Measurements from ENCODE around the gene PKD1L1.
"Not testable (repeated sequence)": the region's sequence is repeated elsewhere in the genome, so short reads cannot be mapped to it uniquely, and the experiment has no call there.

The PKD1L1 gene

GRCh38 chr7:47932466-47933037 lies 15.7 kb downstream of the PKD1L1 start:
- no peak for TF ChIP-seq POLR2AphosphoS5 (IDR thresholded peaks at IDR 0.05; ENCODE audit: low read depth, low read length)
- TF ChIP-seq TAF1 (IDR thresholded peaks at IDR 0.05; ENCODE audit: borderline replicate concordance, low read depth, low read length), result no peak
- TF ChIP-seq POLR2A (IDR thresholded peaks at IDR 0.05; ENCODE audit: low read depth, low read length), result no peak
- FAIRE-seq (no peak), DNase-seq (ENCODE audit: insufficient read length) (no peak)

GRCh38 chr7:47932016-47932415 lies 16.2 kb downstream of the PKD1L1 start:
- TF ChIP-seq POLR2AphosphoS5 (IDR thresholded peaks at IDR 0.05; ENCODE audit: low read depth, low read length), result no peak
- no peak for TF ChIP-seq TAF1 (IDR thresholded peaks at IDR 0.05; ENCODE audit: borderline replicate concordance, low read depth, low read length)
- TF ChIP-seq POLR2A (IDR thresholded peaks at IDR 0.05; ENCODE audit: low read depth, low read length), result no peak
- FAIRE-seq, result no peak
- no peak for DNase-seq (ENCODE audit: insufficient read length)

GRCh38 chr7:47931005-47932004 lies 17.0 kb downstream of the PKD1L1 start:
- FAIRE-seq, result no peak
- TF ChIP-seq POLR2A (IDR thresholded peaks at IDR 0.05; ENCODE audit: low read depth, low read length), result no peak
- no peak for TF ChIP-seq POLR2AphosphoS5 (IDR thresholded peaks at IDR 0.05; ENCODE audit: low read depth, low read length)
- no peak for TF ChIP-seq TAF1 (IDR thresholded peaks at IDR 0.05; ENCODE audit: borderline replicate concordance, low read depth, low read length)
- no peak for DNase-seq (ENCODE audit: insufficient read length)

- no peak for DNase-seq (ENCODE audit: insufficient read length)
- no peak for FAIRE-seq
- TF ChIP-seq POLR2AphosphoS5 (IDR thresholded peaks at IDR 0.05; ENCODE audit: low read depth, low read length) (no peak), TAF1 (IDR thresholded peaks at IDR 0.05; ENCODE audit: borderline replicate concordance, low read depth, low read length) (no peak), POLR2A (IDR thresholded peaks at IDR 0.05; ENCODE audit: low read depth, low read length) (no peak)
These were observed 24.0 kb downstream of the PKD1L1 start for GRCh38 chr7:47924266-47924665.

DNA sequence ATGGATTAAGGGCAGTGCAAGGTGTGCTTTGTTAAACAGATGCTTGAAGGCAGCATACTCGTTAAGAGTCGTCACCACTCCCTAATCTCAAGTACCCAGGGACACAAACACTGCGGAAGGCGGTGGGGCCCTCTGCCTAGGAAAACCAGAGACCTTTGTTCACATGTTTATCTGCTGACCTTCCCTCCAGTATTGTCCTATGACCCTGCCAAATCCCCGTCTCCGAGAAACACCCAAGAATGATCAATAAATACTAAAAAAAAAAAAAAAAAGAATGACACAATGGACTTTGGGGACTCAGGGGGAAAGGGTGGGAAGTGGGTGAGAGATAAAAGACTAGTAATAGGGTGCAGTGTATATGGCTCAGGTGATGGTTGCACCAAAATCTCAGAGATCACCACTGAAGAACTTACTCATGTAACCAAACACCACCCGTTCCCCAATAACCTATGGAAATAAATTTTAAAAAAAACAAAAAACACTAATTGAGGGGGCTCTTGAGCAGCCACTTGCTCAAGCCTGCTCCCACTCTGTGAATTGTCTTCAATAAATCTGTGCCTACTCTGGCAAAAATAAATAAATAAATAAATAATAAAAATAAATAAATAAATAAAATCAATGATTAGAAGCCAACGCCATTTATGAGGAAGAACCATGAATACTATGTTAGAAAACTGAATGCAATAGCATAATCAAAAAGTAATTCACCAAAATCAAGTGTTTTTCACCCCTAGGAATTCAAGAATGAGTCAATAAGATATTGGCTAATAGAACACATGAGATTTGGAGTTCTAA lies 25.0 kb downstream of the PKD1L1 start:
- not testable (repeated sequence) for DNase-seq (ENCODE audit: insufficient read length); FAIRE-seq

DNA sequence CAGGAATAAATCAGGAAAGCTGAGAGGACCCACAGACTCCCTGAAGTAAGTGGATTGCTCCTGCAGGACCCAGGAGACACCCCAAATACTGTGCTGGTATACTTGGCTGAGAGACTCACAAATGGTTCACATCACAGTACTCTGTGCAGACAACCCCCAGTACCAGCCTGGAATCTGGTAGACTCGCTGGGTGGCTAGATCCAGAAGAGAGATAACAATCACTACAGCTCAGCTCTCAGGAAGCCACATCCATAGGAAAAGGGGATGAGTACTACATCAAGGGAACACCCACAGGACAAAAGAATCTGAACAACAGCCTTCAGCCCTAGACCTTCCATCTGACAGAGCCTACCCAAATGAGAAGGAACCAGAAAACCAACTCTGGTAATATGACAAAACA lies 31.8 kb downstream of the PKD1L1 start:
- DNase-seq (ENCODE audit: insufficient read length); FAIRE-seq: not testable (repeated sequence)

DNA sequence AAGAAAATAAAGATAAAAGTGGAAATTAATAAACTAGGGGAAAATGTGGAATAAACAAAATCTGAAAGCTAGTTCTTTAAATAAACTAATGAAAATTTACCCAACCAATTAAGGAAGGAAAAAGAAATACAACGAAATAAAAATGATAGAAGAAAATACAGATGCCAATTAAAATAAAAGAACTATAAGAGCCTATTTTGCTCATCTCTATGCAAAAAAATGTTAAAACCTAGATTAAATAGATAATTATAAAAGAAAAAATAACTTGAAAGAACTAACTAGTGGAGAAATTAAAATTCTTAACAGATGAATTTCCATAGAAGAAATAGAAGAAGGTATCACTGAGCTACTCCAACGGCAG lies 32.7 kb downstream of the PKD1L1 start:
- FAIRE-seq, result no peak
- no peak for DNase-seq (ENCODE audit: insufficient read length)
- no peak for TF ChIP-seq TAF1 (IDR thresholded peaks at IDR 0.05; ENCODE audit: borderline replicate concordance, low read depth, low read length)
- no peak for TF ChIP-seq POLR2A (IDR thresholded peaks at IDR 0.05; ENCODE audit: low read depth, low read length)
- no peak for TF ChIP-seq POLR2AphosphoS5 (IDR thresholded peaks at IDR 0.05; ENCODE audit: low read depth, low read length)

DNA sequence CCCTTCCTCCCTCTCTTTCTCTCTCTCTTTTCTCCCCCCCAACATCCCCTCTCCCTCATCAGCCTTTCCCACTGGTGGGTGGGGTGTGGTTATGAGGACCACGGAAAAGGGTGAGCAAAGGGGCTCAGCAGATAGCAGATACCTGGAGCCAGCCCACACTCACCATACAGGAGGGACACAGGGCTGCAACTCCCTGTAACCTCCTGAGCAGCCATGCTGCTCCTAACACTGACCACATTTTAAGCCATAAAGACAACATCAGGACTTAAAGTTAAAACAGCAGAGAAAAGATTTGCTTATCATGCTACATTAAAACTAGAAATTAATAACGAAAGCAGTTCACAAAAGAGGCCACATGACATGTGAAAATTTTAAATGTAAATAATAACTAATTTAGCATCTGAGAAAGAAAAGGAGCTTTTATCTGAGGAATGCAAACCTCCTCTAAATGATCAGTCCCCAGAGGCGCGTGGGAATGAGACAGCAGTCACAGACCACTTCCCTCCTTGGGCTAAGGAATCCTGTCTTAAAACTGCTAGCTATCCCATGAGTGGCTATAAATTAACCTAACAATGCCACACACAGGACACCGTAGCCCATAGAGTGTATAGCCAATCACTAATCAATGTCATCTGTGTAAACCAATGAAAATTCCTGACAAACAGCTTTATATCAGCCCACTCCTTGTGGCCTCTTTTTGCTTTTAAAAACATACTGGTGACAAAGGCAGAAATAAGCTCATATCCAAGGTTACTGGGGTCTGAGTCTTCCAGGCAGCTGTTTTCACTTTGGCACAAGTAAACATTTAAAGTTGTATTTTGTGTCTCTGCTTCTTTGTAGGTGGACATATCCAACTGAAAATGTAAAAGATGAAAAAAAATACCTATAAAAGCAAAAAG lies 33.3 kb downstream of the PKD1L1 start:
- no peak for FAIRE-seq
- TF ChIP-seq TAF1 (IDR thresholded peaks at IDR 0.05; ENCODE audit: borderline replicate concordance, low read depth, low read length), result no peak
- no peak for TF ChIP-seq POLR2AphosphoS5 (IDR thresholded peaks at IDR 0.05; ENCODE audit: low read depth, low read length)
- TF ChIP-seq POLR2A (IDR thresholded peaks at IDR 0.05; ENCODE audit: low read depth, low read length), result no peak
- no peak for DNase-seq (ENCODE audit: insufficient read length)

- DNase-seq (ENCODE audit: insufficient read length) (no peak), FAIRE-seq (no peak)
- TF ChIP-seq TAF1 (IDR thresholded peaks at IDR 0.05; ENCODE audit: borderline replicate concordance, low read depth, low read length) (no peak), POLR2AphosphoS5 (IDR thresholded peaks at IDR 0.05; ENCODE audit: low read depth, low read length) (no peak), POLR2A (IDR thresholded peaks at IDR 0.05; ENCODE audit: low read depth, low read length) (no peak)
These were observed 35.9 kb downstream of the PKD1L1 start for GRCh38 chr7:47912332-47912731.

DNA sequence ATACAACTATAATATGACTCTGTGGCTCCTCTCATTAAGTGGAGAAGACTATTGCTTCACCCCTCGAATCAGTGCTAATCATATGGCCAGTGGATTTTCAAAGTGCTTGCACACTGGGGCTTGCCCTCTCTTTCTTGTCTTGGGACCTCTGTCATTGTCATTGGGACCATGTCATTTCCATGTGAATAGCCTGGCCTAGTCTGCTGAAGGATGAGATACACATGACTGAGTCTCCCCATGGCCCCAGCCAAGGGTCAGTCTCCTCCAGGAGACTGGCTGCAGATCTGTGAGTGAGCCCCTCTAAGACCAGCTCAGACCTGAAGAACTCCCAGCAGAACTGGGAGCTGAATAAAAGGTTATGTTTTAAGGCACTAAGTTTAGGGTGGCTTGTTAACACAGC lies 39.5 kb downstream of the PKD1L1 start:
- DNase-seq (ENCODE audit: insufficient read length) (no peak), FAIRE-seq (no peak)
- TF ChIP-seq POLR2A (IDR thresholded peaks at IDR 0.05; ENCODE audit: low read depth, low read length) (no peak), TAF1 (IDR thresholded peaks at IDR 0.05; ENCODE audit: borderline replicate concordance, low read depth, low read length) (no peak), POLR2AphosphoS5 (IDR thresholded peaks at IDR 0.05; ENCODE audit: low read depth, low read length) (no peak)
